OCI-LY3 (cell line): ENCODE data around the gene CMSS1.
A peak's percentile ranks its signal among the peaks of the same experiment; 100 is the strongest.

Source experiments
- H2AFZ ChIP-seq: fragments of 200-600, 300-600 bp; shearing (Covaris generic); 2 replicates; pipeline ENCODE4 v1.6.0; 2014; ENCODE audit warnings: antibody characterized with exemption, low read depth, low read length
- H3K27ac ChIP-seq: fragments of 200-600, 300-600 bp; sonication (generic); 2 replicates; pipeline ENCODE4 v1.5.1; 2014; ENCODE audit warnings: mild to moderate bottlenecking, low read length, moderate library complexity, mixed read lengths
- H3K27me3 ChIP-seq: fragments of 200-600, 300-600 bp; sonication (generic); 2 replicates; pipeline ENCODE4 v1.6.1; 2014; ENCODE audit warnings: low read depth, low read length, mixed read lengths
- H3K36me3 ChIP-seq: fragments of 200-600, 300-600 bp; sonication (generic); replicated peaks from 2 replicates; pipeline ENCODE3; 2014; ENCODE audit warnings: low read depth, low read length, mixed read lengths
- H3K4me1 ChIP-seq: fragments of 300-600, 200-600 bp; sonication (generic); 2 replicates; pipeline ENCODE4 v1.6.1; 2014; ENCODE audit warnings: low read length, mixed read lengths
- H3K4me2 ChIP-seq: fragments of 200-600, 300-600 bp; sonication (generic); 2 replicates; pipeline ENCODE4 v1.6.1; 2014; ENCODE audit warnings: low read length, mixed read lengths
- H3K4me3 ChIP-seq: fragments of 300-600, 200-600 bp; sonication (generic); 2 replicates; pipeline ENCODE4 v1.5.1; 2014; ENCODE audit warnings: antibody characterized with exemption, mild to moderate bottlenecking, low read length, moderate library complexity
- H3K79me2 ChIP-seq: fragments of 300-600, 200-600 bp; shearing (Covaris generic); 2 replicates; pipeline ENCODE4 v1.6.1; 2014; ENCODE audit warnings: mild to moderate bottlenecking, low read length, mixed read lengths
- H3K9ac ChIP-seq: fragments of 300-600, 200-600 bp; shearing (Covaris generic); 2 replicates; pipeline ENCODE4 v1.6.0; 2014; ENCODE audit warnings: mild to moderate bottlenecking, low read length, moderate library complexity
- H3K9me3 ChIP-seq: fragments of 200-600, 300-600 bp; shearing (Covaris generic); 2 replicates; pipeline ENCODE4 v1.6.1; 2014; ENCODE audit warnings: low read length, mixed read lengths; ENCODE audit not compliant: insufficient read depth
- H4K20me1 ChIP-seq: fragments of 200-600, 300-600 bp; sonication (generic); 2 replicates; pipeline ENCODE4 v1.6.1; 2016; ENCODE audit warnings: low read length, mixed read lengths; ENCODE audit not compliant: insufficient read depth
- CTCF ChIP-seq: fragments of 200-600, 300-600 bp; sonication (generic); IDR thresholded peaks from 2 replicates; pipeline ENCODE4 v1.5.1; 2014; ENCODE audit warnings: antibody characterized with exemption, low read length, low read depth
- EZH2phosphoT487 ChIP-seq: fragments of 200-600 bp; shearing (Covaris generic); IDR thresholded peaks from 2 replicates; pipeline ENCODE4 v1.6.1; 2018; ENCODE audit warnings: antibody characterized with exemption, mixed run types, low read depth

The CMSS1 gene

GRCh38 chr3:100040451-100041225 lies 223.0 kb downstream of the CMSS1 start:
- Histone ChIP-seq H3K4me3 (no peak overlapping the region), H3K9ac (no peak overlapping the region), H3K79me2 (no peaks in the 10 kb centered on the region), H3K27ac (no peak overlapping the region), H3K4me1 (peaks cover 31% of the 10 kb centered on the region), H3K27me3 (0 out of 2 replicates have a peak, but pooled peaks cover 2% of the 10 kb centered on the region), H3K4me2 (no peak overlapping the region), H3K36me3 (no peaks in the 10 kb centered on the region), H3K9me3 (no peaks in the 10 kb centered on the region), H4K20me1 (peaks cover 10% of the 10 kb centered on the region), H2AFZ (no peak overlapping the region)
- no peak for TF ChIP-seq CTCF
- no peak for TF ChIP-seq EZH2phosphoT487

- peaks cover 10% of the 10 kb centered on the region for H4K20me1 ChIP-seq
- no peak overlapping the region for H3K4me2 ChIP-seq
- no peak overlapping the region for H2AFZ ChIP-seq
- no peaks in the 10 kb centered on the region for H3K9me3 ChIP-seq
- H3K36me3 ChIP-seq = no peaks in the 10 kb centered on the region
- 0 out of 2 replicates have a peak, but pooled peaks cover 2% of the 10 kb centered on the region for H3K27me3 ChIP-seq
- no peak overlapping the region for H3K4me3 ChIP-seq
- H3K9ac ChIP-seq = no peak overlapping the region
- peaks cover under 1% of the 10 kb centered on the region; the same call in 1 of the 2 replicates for H3K79me2 ChIP-seq
- H3K27ac ChIP-seq = no peak overlapping the region
- TF ChIP-seq CTCF (no peak), EZH2phosphoT487 (no peak)
- H3K4me1 ChIP-seq = peaks cover 38% of the 10 kb centered on the region
Measured at GRCh38 chr3:100041328-100041749, 223.7 kb downstream of the CMSS1 start.

GRCh38 chr3:100042166-100042981 lies 224.7 kb downstream of the CMSS1 start:
- Histone ChIP-seq H3K79me2 (peaks cover 4% of the 10 kb centered on the region; the same call in 1 of the 2 replicates), H3K27ac (no peak overlapping the region), H4K20me1 (peaks cover 20% of the 10 kb centered on the region), H3K27me3 (0 out of 2 replicates have a peak, but pooled peaks cover 2% of the 10 kb centered on the region), H3K4me1 (peaks cover 48% of the 10 kb centered on the region), H2AFZ (no peak overlapping the region), H3K9ac (no peak overlapping the region), H3K4me2 (no peak overlapping the region), H3K4me3 (no peak overlapping the region), H3K9me3 (no peaks in the 10 kb centered on the region), H3K36me3 (no peaks in the 10 kb centered on the region)
- no peak for TF ChIP-seq CTCF
- TF ChIP-seq EZH2phosphoT487 = no peak

GRCh38 chr3:100043271-100043670 lies 225.6 kb downstream of the CMSS1 start:
- TF ChIP-seq CTCF = no peak
- Histone ChIP-seq H3K36me3 (no peaks in the 10 kb centered on the region), H3K27ac (no peak overlapping the region), H3K4me1 (peaks cover 56% of the 10 kb centered on the region), H3K9me3 (no peaks in the 10 kb centered on the region), H3K27me3 (0 out of 2 replicates have a peak, but pooled peaks cover 2% of the 10 kb centered on the region), H3K4me3 (no peak overlapping the region), H2AFZ (no peak overlapping the region), H3K79me2 (peaks cover 4% of the 10 kb centered on the region; the same call in 1 of the 2 replicates), H3K4me2 (peak overlapping the region; percentile 35), H3K9ac (no peak overlapping the region), H4K20me1 (peaks cover 26% of the 10 kb centered on the region)
